Testis (tissue), 2 donors: ENCODE measurements around the gene ARSA.

Experiments
- POLR2A ChIP-seq: fragments of 450-650 bp; IDR thresholded peaks from one replicate; pipeline ENCODE4 v1.6.1; 2017; ENCODE audit warnings: antibody characterized with exemption, mild to moderate bottlenecking, moderate library complexity
- TF ChIP-seq, protein P1 (sequence below), 3 experiments: fragments of 450-650 bp in 2 of 3; fragments of 200-600 bp in 1 of 3; sonication (generic) in 1 of 3; IDR thresholded peaks; one replicate each; pipeline ENCODE4 v1.5.1; 2016 to 2019; ENCODE audit warnings: antibody characterized with exemption in 3 of 3, mild to moderate bottlenecking in 2 of 3, moderate library complexity in 1 of 3

DNA sequence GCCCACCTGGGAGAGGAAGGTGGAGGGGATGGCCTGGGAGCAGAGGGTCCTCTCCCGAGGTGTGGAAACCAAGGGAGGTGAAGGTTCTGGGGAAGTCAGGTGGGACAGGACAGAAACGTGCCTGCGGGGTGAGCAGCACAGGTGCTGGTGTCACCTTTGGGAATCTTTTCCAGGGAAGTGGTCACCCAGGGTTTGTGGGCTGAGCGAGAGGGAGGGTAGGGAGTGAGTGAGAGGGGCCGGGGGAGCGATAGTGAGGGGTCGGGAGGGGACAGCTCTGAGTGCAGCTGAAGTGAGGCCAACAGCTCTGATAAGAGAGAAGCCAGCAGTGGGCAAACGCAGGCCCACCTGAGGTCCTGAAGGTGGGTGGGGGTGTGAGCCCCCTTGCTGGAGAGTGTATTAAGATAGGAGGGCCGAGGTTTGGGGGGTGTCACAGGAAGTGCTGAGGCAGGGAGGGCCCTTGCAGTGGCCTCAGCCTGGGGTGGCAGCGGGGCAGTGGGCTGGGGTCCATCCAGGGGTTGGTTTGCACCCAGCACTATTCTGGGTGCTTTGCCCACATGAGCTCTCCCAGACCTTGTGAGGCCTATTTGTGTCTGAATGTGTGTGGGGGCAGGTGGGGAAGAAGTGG, 43.1 kb upstream of the ARSA start:
- TF ChIP-seq POLR2A, result no peak
- TF ChIP-seq, protein P1, sequence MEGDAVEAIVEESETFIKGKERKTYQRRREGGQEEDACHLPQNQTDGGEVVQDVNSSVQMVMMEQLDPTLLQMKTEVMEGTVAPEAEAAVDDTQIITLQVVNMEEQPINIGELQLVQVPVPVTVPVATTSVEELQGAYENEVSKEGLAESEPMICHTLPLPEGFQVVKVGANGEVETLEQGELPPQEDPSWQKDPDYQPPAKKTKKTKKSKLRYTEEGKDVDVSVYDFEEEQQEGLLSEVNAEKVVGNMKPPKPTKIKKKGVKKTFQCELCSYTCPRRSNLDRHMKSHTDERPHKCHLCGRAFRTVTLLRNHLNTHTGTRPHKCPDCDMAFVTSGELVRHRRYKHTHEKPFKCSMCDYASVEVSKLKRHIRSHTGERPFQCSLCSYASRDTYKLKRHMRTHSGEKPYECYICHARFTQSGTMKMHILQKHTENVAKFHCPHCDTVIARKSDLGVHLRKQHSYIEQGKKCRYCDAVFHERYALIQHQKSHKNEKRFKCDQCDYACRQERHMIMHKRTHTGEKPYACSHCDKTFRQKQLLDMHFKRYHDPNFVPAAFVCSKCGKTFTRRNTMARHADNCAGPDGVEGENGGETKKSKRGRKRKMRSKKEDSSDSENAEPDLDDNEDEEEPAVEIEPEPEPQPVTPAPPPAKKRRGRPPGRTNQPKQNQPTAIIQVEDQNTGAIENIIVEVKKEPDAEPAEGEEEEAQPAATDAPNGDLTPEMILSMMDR (IDR thresholded peaks at IDR 0.05), result no peak
